Vagina (tissue), 2 donors: ENCODE data around the gene PI4K2B. TPM values are rescaled to one million over a fixed set of nuclear protein-coding genes. Genes with fewer than 3 reads are reported as not detected.

ENCODE experiments used
- DNase-seq, 2 donors: peaks; one replicate each; pipeline ENCODE4 v3.0.0-alpha.2; 2017; ENCODE audit errors: extremely low spot score in 2 of 2
- H3K27ac ChIP-seq: fragments of 200-600 bp; sonication (generic); one replicate; pipeline ENCODE4 v1.5.1; 2019
- H3K27me3 ChIP-seq: fragments of 200-600 bp; sonication (generic); one replicate; pipeline ENCODE4 v1.5.1; 2019
- H3K36me3 ChIP-seq, 2 donors: fragments of 200-600 bp; sonication (generic); one replicate each; pipeline ENCODE4 v1.5.1; 2017 to 2019
- H3K4me1 ChIP-seq: fragments of 200-600 bp; sonication (generic); one replicate; pipeline ENCODE4 v1.5.1; 2019
- H3K4me3 ChIP-seq, 2 donors: fragments of 200-600 bp; sonication (generic); 1 replicate in 1 of 2; 2 replicates in 1 of 2; pipeline ENCODE4 v1.5.1; 2016 to 2019
- H3K9me3 ChIP-seq: fragments of 200-600 bp; sonication (generic); one replicate; pipeline ENCODE4 v1.5.1; 2019
- POLR2A ChIP-seq, 2 donors: fragments of 450-650 bp; IDR thresholded peaks; one replicate each; pipeline ENCODE4 v1.6.1; 2017; ENCODE audit warnings: antibody characterized with exemption in 2 of 2, mild to moderate bottlenecking in 2 of 2, moderate library complexity in 2 of 2
- POLR2AphosphoS5 ChIP-seq, 2 donors: sonication (generic); formaldehyde crosslinking; IDR thresholded peaks; one replicate each; pipeline ENCODE4 v1.9.0; 2017; ENCODE audit warnings: antibody characterized with exemption in 2 of 2, mild to moderate bottlenecking in 2 of 2, low read depth in 1 of 2; ENCODE audit not compliant: insufficient read depth in 1 of 2
- intact Hi-C: fragments of 100-400 bp; cut with DNase I; formaldehyde crosslinking; loops from one replicate; pipeline ENCODE4 v1.15.1; 2023
- total RNA-seq: library from RNA; depleted of rRNA; stranded (reverse); fragments of >200 nt; gene quantifications from one replicate; pipeline ENCODE4 v1.2.3, GENCODE V29; 2016
- TF ChIP-seq, protein P1 (sequence below), 3 experiments: fragments of 450-650 bp in 2 of 3; fragments of 200-600 bp in 1 of 3; sonication (generic) in 1 of 3; IDR thresholded peaks; one replicate each; pipeline ENCODE4 v1.5.1; 2017 to 2019; ENCODE audit warnings: antibody characterized with exemption in 3 of 3, mild to moderate bottlenecking in 2 of 3, moderate library complexity in 2 of 3

Gene PI4K2B
- total RNA-seq, 1 donor from 2014 or later, result 13.0 TPM

DNA sequence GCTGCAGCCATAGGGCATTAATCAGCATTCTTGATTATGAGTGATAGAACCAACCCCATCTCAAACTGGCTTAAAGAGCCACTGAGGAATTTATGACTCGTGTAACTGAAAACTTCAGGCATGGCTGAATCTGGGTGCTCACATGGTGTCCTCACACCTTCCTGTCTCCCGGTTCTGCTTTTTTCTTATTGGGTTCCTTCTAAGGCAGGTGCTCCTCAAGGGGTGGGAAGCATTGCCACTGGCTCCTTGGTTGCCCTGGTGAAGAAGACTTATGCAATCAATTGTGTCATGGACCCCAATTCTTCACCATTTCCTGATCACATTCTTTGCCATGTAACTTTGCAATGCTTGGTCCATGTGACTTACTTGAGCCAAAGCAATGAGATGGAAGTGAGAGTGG lies 74.5 kb downstream of the PI4K2B start:
- Histone ChIP-seq H3K4me3 (no peak overlapping the region), H3K36me3 (no peaks in the 10 kb centered on the region), H3K27ac (no peak overlapping the region), H3K27me3 (no peaks in the 10 kb centered on the region), H3K4me1 (peaks cover 5% of the 10 kb centered on the region), H3K9me3 (no peaks in the 10 kb centered on the region)
- no peak for DNase-seq
- intact Hi-C loops, result no loop called here
- TF ChIP-seq POLR2AphosphoS5 (IDR thresholded peaks at IDR 0.05; ENCODE audit: insufficient read depth in 1 of 2, low read depth in 1 of 2) (no peak), POLR2A (IDR thresholded peaks at IDR 0.05) (no peak)
- TF ChIP-seq, protein P1, sequence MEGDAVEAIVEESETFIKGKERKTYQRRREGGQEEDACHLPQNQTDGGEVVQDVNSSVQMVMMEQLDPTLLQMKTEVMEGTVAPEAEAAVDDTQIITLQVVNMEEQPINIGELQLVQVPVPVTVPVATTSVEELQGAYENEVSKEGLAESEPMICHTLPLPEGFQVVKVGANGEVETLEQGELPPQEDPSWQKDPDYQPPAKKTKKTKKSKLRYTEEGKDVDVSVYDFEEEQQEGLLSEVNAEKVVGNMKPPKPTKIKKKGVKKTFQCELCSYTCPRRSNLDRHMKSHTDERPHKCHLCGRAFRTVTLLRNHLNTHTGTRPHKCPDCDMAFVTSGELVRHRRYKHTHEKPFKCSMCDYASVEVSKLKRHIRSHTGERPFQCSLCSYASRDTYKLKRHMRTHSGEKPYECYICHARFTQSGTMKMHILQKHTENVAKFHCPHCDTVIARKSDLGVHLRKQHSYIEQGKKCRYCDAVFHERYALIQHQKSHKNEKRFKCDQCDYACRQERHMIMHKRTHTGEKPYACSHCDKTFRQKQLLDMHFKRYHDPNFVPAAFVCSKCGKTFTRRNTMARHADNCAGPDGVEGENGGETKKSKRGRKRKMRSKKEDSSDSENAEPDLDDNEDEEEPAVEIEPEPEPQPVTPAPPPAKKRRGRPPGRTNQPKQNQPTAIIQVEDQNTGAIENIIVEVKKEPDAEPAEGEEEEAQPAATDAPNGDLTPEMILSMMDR (IDR thresholded peaks at IDR 0.05), result no peak

DNA sequence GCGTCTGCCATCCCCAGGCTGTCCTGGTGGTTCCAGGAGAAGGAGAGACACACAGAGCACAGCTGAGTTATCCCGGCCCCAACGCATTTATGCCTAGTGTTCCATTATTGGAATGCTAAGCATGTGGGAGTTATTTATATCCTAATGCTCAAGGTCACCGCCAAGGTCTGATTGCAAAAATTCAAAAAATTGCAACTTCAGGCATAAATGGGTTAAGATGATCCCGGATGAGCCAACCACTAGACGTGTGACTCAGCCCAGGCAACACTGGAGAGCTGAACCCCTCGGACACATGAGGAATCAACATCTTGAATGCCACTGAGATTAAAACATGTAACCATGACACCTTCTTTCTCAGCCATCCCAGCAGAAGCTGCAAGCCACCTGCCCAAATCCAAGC lies 74.9 kb downstream of the PI4K2B start:
- intact Hi-C loops, result no loop called here
- no peaks in the 10 kb centered on the region for H3K27me3 ChIP-seq

DNA sequence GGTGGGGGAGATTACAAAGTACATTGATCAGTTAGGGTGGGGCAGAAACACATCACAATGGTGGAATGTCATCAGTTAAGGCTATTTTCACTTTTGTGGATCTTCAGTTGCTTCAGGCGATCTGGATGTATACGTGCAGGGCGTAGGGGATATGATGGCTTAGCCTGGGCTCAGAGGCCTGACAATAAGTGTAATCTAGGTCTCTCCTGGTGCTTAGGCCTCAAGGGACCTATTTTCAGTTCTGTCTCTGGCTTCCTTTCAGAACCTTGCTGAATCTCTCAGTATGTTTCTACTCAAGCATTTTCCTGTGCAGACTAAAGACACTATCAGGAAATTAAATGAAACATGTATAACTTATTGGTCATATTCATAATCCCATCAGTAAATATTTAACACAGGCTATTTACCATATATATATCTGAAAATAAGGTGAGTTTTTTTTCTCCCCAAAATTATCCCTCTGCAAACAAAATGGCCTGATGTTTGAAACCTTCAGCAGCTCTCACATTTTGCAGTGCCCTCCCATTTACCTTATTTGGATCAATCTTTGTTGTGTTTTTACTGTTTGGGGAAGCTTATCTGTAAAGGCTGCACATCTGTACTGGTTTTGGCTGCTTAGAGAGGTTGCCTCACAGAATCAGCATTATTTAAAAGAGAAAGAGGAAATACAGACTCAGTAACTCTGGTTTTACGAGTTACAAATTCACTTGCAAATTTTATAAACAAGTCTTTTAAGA lies 76.4 kb downstream of the PI4K2B start:
- intact Hi-C loops, result no loop called here
- Histone ChIP-seq H3K9me3 (no peaks in the 10 kb centered on the region), H3K4me1 (peaks cover 14% of the 10 kb centered on the region), H3K36me3 (no peaks in the 10 kb centered on the region), H3K27me3 (no peaks in the 10 kb centered on the region), H3K4me3 (no peak overlapping the region), H3K27ac (no peak overlapping the region)
- TF ChIP-seq, protein P1 (IDR thresholded peaks at IDR 0.05), result no peak
- TF ChIP-seq POLR2A (IDR thresholded peaks at IDR 0.05) (no peak), POLR2AphosphoS5 (IDR thresholded peaks at IDR 0.05; ENCODE audit: insufficient read depth in 1 of 2, low read depth in 1 of 2) (no peak)
- no peak for DNase-seq

More for the DNA sequence above, 74.9 kb downstream of the PI4K2B start:
- H3K4me1 ChIP-seq, result peaks cover 9% of the 10 kb centered on the region
- TF ChIP-seq POLR2AphosphoS5 (IDR thresholded peaks at IDR 0.05; ENCODE audit: insufficient read depth in 1 of 2, low read depth in 1 of 2), result no peak
- TF ChIP-seq POLR2A (IDR thresholded peaks at IDR 0.05), result no peak
- H3K9me3 ChIP-seq, result no peaks in the 10 kb centered on the region
- no peak overlapping the region for H3K27ac ChIP-seq
- no peak for DNase-seq
- no peak overlapping the region for H3K4me3 ChIP-seq
- no peaks in the 10 kb centered on the region for H3K36me3 ChIP-seq

DNA sequence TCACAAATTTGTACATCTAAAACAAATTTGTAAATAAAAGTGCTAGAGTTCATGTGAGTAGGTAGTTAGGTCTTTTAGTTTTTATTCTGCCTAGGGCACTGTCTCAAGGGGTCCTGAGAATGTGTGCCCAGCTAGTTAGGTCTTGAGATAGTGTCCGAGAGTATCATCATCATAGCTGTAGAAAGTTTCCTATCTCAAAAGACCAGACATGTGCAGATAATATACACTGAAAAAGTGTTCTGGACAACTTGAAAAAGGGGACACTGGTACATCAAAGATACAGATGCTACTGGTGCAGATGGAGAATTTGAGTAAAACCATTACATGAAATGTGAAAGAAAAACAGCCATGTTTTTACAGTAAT lies 77.0 kb downstream of the PI4K2B start:
- Histone ChIP-seq H3K4me1 (peaks cover 14% of the 10 kb centered on the region), H3K27me3 (no peaks in the 10 kb centered on the region), H3K27ac (no peak overlapping the region), H3K9me3 (no peaks in the 10 kb centered on the region), H3K4me3 (no peak overlapping the region), H3K36me3 (peaks cover 0 to 4% of the 10 kb centered on the region in 2 donors)
- TF ChIP-seq POLR2A (IDR thresholded peaks at IDR 0.05), result no peak
- no peak for TF ChIP-seq POLR2AphosphoS5 (IDR thresholded peaks at IDR 0.05; ENCODE audit: insufficient read depth in 1 of 2, low read depth in 1 of 2)
- TF ChIP-seq, protein P1 (IDR thresholded peaks at IDR 0.05), result no peak
- intact Hi-C loops, result no loop called here
- no peak for DNase-seq

DNA sequence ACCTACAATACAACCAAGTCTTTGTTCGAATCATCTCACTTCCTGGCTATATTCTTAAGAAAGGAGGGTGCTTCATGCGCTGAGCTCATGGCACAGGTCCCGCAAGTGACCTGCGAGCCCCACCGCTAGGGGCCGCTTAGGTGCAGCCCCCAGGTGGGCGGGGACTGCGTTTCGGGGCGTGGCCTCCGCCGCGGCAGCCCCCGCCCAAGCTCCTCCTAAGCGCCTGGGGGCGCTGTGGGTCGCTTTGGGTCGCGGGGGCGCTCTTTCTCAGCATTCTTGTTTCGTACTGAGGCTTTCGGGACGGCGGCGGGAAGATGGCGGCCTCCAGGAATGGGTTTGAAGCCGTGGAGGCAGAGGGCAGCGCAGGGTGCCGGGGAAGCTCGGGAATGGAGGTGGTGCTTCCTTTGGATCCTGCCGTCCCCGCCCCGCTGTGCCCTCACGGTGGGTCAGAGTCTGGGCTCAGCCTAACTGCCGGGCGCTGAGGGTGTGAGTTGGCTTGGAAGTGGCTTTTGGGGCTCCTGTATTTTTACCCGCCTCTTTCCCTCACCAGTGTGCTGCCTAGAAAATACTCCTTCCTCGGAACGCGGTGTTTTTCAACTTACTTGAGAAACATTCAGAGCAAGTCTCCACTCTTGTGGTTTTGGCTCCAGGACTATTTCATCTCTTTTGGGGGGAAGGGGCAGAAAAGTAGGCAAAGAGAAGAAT lies 78.8 kb downstream of the PI4K2B start, which contains the start of gene ZCCHC4:
Gene ZCCHC4 (plus strand): TSS at position 279 of the 705 bp plus-strand sequence. CDS start 36 bp downstream, at position 315.
- peaks cover 14% of the 10 kb centered on the region for H3K4me1 ChIP-seq
- no peaks in the 10 kb centered on the region for H3K27me3 ChIP-seq
- peak within 1 kb of the TSS; percentile 72 for H3K27ac ChIP-seq
- no peak for DNase-seq
- H3K4me3 ChIP-seq, result peak within 1 kb of the TSS; percentile 52 to 64
- TF ChIP-seq POLR2AphosphoS5 (IDR thresholded peaks at IDR 0.05; ENCODE audit: insufficient read depth in 1 of 2, low read depth in 1 of 2), result peak; percentile 78 to 97
- TF ChIP-seq POLR2A (IDR thresholded peaks at IDR 0.05), result no peak
- TF ChIP-seq, protein P1 (IDR thresholded peaks at IDR 0.05), result peak; percentile 37 to 91 (median 87)
- H3K36me3 ChIP-seq, result peaks cover 0 to 12% of the 10 kb centered on the region in 2 donors
- no peaks in the 10 kb centered on the region for H3K9me3 ChIP-seq
- intact Hi-C loops, result no loop called here
